Memory B cell (primary cell): ENCODE results near the gene PAPSS2.

ENCODE experiments used
- ATAC-seq: fragments of 150-1000 bp; cut with Tn5 transposase; 2 replicates; pipeline ENCODE4 v1.10.0; 2021; ENCODE audit warnings: low read depth, mild to moderate bottlenecking, moderate library complexity
- DNase-seq, 2 donors: peaks; one replicate each; pipeline ENCODE4 v3.0.0; 2022; ENCODE audit warnings: low spot score in 2 of 2
- H3K27ac Mint-ChIP-seq: one replicate; pipeline ENCODE4 v1.8.0; 2022; ENCODE audit warnings: mild to moderate bottlenecking, moderate library complexity, mixed read lengths
- H3K27me3 Mint-ChIP-seq: one replicate; pipeline ENCODE4 v1.8.0; 2022; ENCODE audit warnings: mixed read lengths
- H3K36me3 Mint-ChIP-seq: one replicate; pipeline ENCODE4 v1.8.0; 2022; ENCODE audit warnings: mild to moderate bottlenecking, mixed read lengths
- H3K4me1 Mint-ChIP-seq: one replicate; pipeline ENCODE4 v1.8.0; 2022; ENCODE audit warnings: mixed read lengths
- H3K4me3 Mint-ChIP-seq: one replicate; pipeline ENCODE4 v1.8.0; 2022; ENCODE audit warnings: mild to moderate bottlenecking, moderate library complexity, mixed read lengths
- H3K9me3 Mint-ChIP-seq: one replicate; pipeline ENCODE4 v1.8.0; 2022; ENCODE audit warnings: mixed read lengths

Gene PAPSS2

DNA sequence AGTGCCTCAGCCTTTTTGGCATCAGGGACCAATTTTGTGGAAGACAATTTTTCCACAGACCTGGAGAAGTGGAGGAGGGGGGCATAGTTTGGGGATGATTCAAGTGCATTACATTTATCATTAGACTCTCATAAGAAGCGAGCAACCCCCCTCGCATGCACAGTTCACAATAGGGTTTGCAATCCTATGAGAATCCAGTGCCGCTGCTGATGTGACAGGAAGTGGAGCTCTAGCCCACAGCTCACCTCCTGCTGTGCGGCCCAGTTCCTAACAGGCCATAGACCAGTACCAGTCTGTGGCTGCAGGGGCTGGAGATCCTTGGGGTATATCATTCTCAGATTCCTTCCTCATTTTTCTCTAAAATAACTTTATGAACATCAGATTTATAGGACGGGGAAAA is 107.6 kb downstream of the PAPSS2 start:
- H3K9me3 Mint-ChIP-seq: no peaks in the 10 kb centered on the region
- no peak for DNase-seq
- peak overlapping the region; percentile 20 for H3K27ac Mint-ChIP-seq
- no peaks in the 10 kb centered on the region for H3K27me3 Mint-ChIP-seq
- no peaks in the 10 kb centered on the region for H3K4me1 Mint-ChIP-seq
- no peak overlapping the region for H3K4me3 Mint-ChIP-seq
- peaks cover 19% of the 10 kb centered on the region for H3K36me3 Mint-ChIP-seq
- no peak for ATAC-seq

DNA sequence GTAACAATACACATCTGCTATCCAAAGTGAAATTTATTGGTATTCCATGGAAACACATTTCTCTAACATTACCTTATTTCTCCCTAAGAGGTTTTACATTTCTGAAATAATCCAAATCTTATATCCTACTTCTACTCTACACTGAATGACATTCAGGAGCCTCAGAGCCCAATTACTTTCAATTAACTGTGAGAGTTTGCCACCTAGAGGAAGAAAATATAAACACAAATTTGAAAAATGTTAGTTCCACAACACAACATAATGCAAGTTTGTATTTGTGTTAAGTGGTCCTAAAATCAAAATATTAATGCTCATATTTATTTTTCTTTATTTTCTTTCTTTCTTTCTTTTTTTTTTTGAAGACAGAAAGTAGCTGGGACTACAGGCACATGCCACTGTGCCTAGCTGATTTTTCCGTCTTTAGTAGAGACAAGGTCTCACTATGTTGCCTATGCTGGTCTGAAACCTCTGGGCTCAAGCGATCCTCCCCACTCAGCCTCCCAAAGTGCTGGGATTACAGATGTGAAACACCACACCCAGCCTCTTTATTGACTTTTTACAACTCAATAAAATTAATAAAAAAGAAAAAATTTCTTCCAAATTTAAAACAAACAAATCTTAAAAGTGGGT is 112.3 kb downstream of the PAPSS2 start:
- H3K4me3 Mint-ChIP-seq: no peak overlapping the region
- ATAC-seq (peak; percentile 38), DNase-seq (no peak)
- H3K36me3 Mint-ChIP-seq: peaks cover 14% of the 10 kb centered on the region
- no peaks in the 10 kb centered on the region for H3K4me1 Mint-ChIP-seq
- H3K9me3 Mint-ChIP-seq: no peaks in the 10 kb centered on the region
- no peaks in the 10 kb centered on the region for H3K27me3 Mint-ChIP-seq
- no peak overlapping the region for H3K27ac Mint-ChIP-seq

DNA sequence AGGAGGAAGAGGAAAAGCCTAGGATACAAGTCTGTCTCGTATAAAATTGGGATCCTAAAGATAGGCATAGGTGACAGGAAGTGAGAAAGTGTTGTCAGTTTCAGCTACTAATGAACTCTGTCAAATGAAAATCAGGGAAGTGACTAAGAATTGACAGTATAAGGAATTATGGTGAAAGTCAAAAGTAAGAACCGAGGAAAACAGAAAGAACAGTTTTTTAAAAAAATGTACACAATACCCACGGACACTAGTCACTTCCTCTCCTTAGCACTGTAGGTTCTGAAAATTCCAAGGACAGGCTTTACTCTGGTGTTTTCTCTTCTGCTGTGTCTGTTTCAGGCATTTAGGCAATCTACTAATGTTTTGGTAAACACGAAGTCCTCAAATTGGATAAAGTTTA is 116.1 kb downstream of the PAPSS2 start:
- no peaks in the 10 kb centered on the region for H3K9me3 Mint-ChIP-seq

GRCh38 chr10:87776328-87776727 is 116.7 kb downstream of the PAPSS2 start:
- no peak overlapping the region for H3K27ac Mint-ChIP-seq
- H3K9me3 Mint-ChIP-seq: no peaks in the 10 kb centered on the region
- DNase-seq: no peak
- peaks cover 12% of the 10 kb centered on the region for H3K36me3 Mint-ChIP-seq
- no peak for ATAC-seq
- H3K4me3 Mint-ChIP-seq: no peak overlapping the region
- no peaks in the 10 kb centered on the region for H3K27me3 Mint-ChIP-seq
- H3K4me1 Mint-ChIP-seq: no peaks in the 10 kb centered on the region

More for the DNA sequence above, 116.1 kb downstream of the PAPSS2 start:
- peaks cover 11% of the 10 kb centered on the region for H3K36me3 Mint-ChIP-seq
- no peaks in the 10 kb centered on the region for H3K27me3 Mint-ChIP-seq
- DNase-seq (no peak), ATAC-seq (no peak)
- no peaks in the 10 kb centered on the region for H3K4me1 Mint-ChIP-seq
- no peak overlapping the region for H3K4me3 Mint-ChIP-seq
- H3K27ac Mint-ChIP-seq: no peak overlapping the region

GRCh38 chr10:87781545-87781944 is 121.9 kb downstream of the PAPSS2 start:
- peaks cover 18% of the 10 kb centered on the region for H3K36me3 Mint-ChIP-seq
- ATAC-seq: no peak
- H3K9me3 Mint-ChIP-seq: no peaks in the 10 kb centered on the region
- no peaks in the 10 kb centered on the region for H3K4me1 Mint-ChIP-seq
- H3K27ac Mint-ChIP-seq: peak overlapping the region; percentile 12
- H3K4me3 Mint-ChIP-seq: no peak overlapping the region
- H3K27me3 Mint-ChIP-seq: no peaks in the 10 kb centered on the region
- DNase-seq: no peak

GRCh38 chr10:87782721-87783120 is 123.0 kb downstream of the PAPSS2 start:
- no peak for ATAC-seq

GRCh38 chr10:87786421-87786820 is 126.7 kb downstream of the PAPSS2 start:
- Mint-ChIP-seq H3K27me3 (no peaks in the 10 kb centered on the region), H3K9me3 (no peaks in the 10 kb centered on the region), H3K36me3 (peaks cover 24% of the 10 kb centered on the region), H3K4me1 (peaks cover 4% of the 10 kb centered on the region), H3K4me3 (no peak overlapping the region), H3K27ac (peak overlapping the region; percentile 57)
- DNase-seq (no peak), ATAC-seq (no peak)

More at GRCh38 chr10:87782721-87783120, 123.0 kb downstream of the PAPSS2 start:
- peaks cover 15% of the 10 kb centered on the region for H3K36me3 Mint-ChIP-seq
- H3K4me3 Mint-ChIP-seq: no peak overlapping the region
- DNase-seq: no peak
- H3K4me1 Mint-ChIP-seq: no peaks in the 10 kb centered on the region
- no peak overlapping the region for H3K27ac Mint-ChIP-seq
- H3K27me3 Mint-ChIP-seq: no peaks in the 10 kb centered on the region
- no peaks in the 10 kb centered on the region for H3K9me3 Mint-ChIP-seq

DNA sequence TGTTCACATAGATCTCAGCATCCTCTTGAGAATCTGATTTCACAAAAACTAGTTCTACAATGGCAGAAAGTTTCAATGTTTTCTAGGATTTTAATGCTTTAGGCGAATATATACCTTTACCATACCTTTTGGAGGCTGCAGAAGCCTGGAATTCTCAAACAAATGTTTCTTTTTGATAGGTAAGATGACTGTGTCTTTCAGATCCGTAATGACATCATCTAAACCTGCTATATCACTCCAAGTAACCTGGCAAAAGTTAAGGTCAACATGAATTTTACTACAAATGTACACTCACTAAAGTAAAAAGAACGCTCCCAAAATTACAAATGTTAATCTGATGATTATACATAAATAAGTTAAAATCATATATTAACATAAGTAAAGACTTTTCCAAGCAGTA is 130.5 kb downstream of the PAPSS2 start:
- H3K4me3 Mint-ChIP-seq: no peak overlapping the region
- ATAC-seq: no peak
- H3K9me3 Mint-ChIP-seq: no peaks in the 10 kb centered on the region
- no peaks in the 10 kb centered on the region for H3K27me3 Mint-ChIP-seq
- no peak for DNase-seq
- peaks cover 13% of the 10 kb centered on the region for H3K4me1 Mint-ChIP-seq
- H3K27ac Mint-ChIP-seq: no peak overlapping the region
- H3K36me3 Mint-ChIP-seq: peaks cover 14% of the 10 kb centered on the region

DNA sequence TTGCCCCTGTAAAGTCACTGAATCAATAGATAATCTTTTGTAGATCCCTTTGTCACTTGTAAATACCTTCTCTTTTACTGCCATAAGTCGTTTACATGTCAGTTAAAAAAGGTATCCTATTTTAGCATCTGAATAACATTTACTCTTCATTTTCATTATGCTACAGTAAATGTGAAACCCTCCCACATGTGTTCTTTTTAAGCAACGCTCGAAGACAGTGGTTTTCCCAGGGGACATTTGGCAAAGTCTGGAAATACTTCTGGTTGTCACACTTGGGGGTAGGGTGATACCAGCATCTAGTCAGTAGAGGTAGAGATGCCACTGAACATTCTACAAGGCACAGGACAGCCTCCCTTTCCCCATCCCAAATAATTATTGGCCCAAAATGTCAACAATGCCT is 134.6 kb downstream of the PAPSS2 start:
- Mint-ChIP-seq H3K36me3 (peaks cover 14% of the 10 kb centered on the region), H3K4me1 (peaks cover 27% of the 10 kb centered on the region), H3K27me3 (no peaks in the 10 kb centered on the region), H3K4me3 (no peak overlapping the region), H3K27ac (peak overlapping the region; percentile 78), H3K9me3 (no peaks in the 10 kb centered on the region)
- ATAC-seq: no peak
- DNase-seq: no peak
